OCI-LY3 (cell line): ENCODE measurements around the gene FES.

Experiments
- CTCF ChIP-seq: fragments of 200-600, 300-600 bp; sonication (generic); IDR thresholded peaks from 2 replicates; pipeline ENCODE4 v1.5.1; 2014; ENCODE audit warnings: antibody characterized with exemption, low read length, low read depth
- EZH2phosphoT487 ChIP-seq: fragments of 200-600 bp; shearing (Covaris generic); IDR thresholded peaks from 2 replicates; pipeline ENCODE4 v1.6.1; 2018; ENCODE audit warnings: antibody characterized with exemption, mixed run types, low read depth

- no peak for TF ChIP-seq CTCF
- no peak for TF ChIP-seq EZH2phosphoT487
These were observed 20.4 kb downstream of the FES start for GRCh38 chr15:90904746-90905145.
